ENCODE results near the gene IGF2R.
"Not testable (repeated sequence)": the region's sequence is repeated elsewhere in the genome, so short reads cannot be mapped to it uniquely, and the experiment has no call there.

IGF2R gene

DNA sequence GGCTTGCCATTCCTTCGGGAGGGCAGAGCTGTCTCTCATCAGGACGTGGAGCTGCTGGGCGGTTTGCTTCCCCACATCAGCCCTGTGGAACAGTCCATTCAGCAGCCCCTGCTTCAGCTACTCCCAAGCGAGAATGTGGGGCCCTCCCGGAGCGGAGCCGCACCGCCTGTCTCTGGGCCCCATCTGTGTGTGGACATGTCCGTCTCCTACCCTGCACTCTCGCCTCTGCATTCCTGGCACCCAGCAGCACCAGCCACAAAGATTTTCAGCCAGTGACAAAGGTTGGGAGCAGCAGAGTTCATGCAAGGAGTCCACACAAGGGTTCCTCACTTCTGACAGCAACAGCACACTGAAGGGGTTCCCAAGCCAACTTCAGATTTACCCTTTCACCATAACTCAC lies 123.7 kb downstream of the IGF2R start:
- no peak for DNase-seq

- DNase-seq, result no peak
These were observed 124.2 kb downstream of the IGF2R start for GRCh38 chr6:160093061-160093460.

DNA sequence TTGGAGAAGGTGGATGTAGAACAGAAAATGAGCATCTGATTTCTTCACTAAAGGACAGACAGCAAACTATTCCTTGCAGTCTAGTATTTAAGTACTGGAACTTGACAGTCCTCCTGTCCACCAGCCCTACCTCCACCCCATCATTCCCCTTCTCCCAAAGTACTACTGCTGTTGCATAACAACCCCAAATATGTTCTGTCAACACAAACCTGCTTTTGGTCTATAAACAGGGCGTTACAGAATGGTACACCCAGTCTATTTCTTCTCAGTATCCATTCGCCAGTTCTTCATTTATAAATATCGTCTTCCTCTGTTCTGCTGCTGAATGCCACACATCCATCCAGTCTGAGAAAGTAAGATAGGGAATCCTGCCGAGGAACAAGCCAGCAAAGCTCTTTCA lies 125.1 kb downstream of the IGF2R start:
- DNase-seq, result no peak

DNA sequence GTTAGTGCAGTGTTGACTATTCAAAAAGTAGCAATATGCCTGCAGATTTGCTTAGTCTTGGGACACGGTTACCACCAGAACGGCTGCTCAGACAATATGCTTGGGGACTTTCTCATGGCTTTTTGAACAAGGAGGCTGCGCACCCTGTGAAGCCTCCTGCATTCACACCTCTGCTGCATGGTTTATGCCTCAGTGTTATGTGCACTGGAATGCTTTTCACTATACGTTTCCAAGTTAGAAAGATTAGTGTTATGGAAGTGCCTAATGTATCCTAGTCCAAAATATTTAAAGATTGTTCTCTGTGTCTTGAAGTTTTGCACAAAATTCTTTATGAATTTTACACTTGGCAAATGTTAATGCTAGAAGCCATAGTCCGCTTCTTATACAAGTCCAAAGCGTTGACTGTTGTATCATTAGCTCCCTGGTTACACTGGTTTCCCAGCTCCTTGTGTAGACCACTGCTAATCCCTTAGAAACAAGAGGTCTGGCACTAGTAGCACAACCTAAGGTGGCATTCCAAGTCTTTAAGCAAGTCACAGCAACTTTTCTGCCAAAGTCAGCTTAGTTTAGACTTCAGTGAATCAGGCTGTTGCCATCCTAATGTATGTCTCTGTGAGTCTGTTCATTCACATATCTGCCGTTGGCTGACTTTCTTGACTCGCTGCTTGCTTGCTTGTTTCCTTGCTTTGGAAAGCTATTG lies 126.4 kb downstream of the IGF2R start:
- no peak for DNase-seq

GRCh38 chr6:160101277-160102205 lies 132.7 kb downstream of the IGF2R start:
- no peak for DNase-seq

DNA sequence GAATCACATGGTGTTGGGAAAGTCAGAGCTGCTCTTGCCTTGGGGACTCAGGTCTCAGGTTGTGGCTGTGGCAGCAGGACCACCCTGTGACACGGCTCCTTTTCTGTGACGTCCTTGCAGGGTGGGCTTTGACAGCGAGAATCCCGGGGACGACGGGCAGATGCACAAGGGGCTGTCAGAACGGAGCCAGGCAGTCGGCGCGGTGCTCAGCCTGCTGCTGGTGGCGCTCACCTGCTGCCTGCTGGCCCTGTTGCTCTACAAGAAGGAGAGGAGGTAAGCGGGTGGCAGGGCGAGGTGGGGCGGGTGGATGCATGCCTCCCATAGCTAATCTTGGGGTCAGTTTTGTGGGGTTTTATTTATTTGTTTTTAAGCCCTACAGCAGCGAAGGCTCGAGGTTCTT lies 133.5 kb downstream of the IGF2R start:
- DNase-seq, result no peak

GRCh38 chr6:160102956-160103824 lies 134.3 kb downstream of the IGF2R start:
- no peak for DNase-seq

DNA sequence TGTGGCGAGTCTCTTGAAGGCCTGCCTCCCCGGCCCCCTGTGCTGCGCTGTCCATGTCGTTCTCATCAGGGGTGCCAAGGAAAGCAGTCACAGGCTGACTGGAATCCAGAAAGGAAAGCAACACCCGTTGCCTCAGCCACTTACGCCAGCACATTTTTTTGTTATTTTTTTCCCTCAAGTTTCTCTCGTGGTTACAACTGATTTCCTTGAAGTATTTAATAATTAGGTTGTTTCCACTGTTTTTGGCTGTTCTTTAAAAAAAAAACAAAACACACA lies 134.9 kb downstream of the IGF2R start:
- no peak for DNase-seq

- no peak for DNase-seq
These were observed 136.1 kb downstream of the IGF2R start for GRCh38 chr6:160104821-160105517.

GRCh38 chr6:160106010-160106409 lies 137.1 kb downstream of the IGF2R start:
- no peak for DNase-seq

DNA sequence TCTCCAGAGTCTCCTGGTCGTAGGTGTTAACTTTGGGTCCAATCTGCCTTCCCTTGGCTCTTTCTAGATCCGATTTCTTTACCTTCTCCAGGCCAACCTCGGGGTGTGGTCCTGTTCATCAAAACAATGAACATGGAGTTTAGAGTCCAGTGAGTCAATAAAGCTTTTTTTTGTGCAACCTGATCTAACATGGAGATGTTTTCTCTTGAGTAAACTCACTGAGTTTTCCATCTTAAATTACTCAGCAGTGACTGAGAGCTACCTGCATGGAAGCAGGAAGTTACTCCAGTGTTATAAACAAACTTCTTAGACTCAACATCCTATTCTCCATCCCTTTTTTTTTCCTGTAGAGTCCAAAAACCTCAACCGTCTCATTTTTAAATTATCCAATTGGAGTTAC lies 137.8 kb downstream of the IGF2R start:
- no peak for DNase-seq

DNA sequence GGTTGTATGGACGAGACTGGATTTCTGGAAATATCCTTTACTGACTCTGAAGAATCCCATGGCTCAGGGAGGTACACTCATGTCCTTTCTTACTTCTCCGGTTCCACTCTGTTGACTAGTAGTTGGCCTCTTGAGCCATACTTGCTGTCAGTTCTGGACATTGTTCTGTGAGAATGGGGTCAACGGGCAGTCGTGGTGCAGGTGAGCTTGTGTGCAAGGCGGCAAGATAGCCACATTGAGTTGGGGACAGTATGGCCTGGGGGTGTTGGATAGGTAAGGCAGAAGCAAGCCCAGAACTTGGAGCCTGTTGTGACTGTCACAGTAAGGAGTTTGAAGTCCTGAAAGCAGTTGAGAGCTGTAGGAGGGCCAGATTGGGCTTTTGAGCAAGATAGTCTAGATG lies 139.2 kb downstream of the IGF2R start:
- no peak for DNase-seq

DNA sequence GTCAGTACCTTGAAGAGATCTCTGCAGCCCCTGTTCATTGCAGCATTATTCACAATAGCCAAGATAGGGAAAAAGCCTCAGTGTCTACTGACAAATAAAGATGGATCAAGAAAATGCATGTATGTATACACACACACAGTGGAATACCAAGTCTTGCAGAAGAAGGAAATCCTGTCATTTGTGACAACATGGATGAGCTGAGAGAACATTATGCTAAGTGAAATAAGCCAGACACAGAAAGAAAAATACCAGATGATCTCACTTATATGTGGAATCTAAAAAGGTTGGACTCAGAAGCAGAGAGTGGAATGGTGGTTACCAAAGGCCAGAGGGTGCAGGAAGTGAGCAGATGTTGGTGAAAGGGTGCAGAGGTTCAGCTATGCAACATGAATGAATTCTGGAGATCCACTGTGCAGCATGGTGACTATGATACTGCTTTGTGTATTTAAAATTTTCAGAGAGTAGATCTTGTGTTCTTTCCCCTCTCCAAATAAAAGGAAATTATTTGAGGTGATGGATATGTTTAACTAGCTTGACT lies 141.8 kb downstream of the IGF2R start:
- DNase-seq, result no peak

DNA sequence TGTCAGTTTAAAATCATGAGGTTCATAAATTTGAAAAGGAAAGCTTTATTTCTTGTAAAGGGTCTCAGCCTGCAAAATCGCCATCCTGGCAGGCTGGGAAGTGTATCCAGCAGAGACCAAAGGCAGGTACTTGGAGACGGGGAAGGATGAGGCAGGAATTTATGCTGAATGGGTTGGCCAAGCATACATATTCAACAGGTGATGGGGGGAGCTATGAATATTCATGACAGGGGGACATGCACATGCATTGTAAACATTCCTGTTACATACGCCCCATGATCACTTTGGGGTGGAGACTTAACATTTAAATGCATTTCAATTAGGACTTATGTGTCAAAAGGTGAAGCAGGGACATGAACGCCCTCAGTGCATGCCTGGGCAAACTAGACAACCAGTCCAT lies 142.9 kb downstream of the IGF2R start:
- no peak for DNase-seq

DNA sequence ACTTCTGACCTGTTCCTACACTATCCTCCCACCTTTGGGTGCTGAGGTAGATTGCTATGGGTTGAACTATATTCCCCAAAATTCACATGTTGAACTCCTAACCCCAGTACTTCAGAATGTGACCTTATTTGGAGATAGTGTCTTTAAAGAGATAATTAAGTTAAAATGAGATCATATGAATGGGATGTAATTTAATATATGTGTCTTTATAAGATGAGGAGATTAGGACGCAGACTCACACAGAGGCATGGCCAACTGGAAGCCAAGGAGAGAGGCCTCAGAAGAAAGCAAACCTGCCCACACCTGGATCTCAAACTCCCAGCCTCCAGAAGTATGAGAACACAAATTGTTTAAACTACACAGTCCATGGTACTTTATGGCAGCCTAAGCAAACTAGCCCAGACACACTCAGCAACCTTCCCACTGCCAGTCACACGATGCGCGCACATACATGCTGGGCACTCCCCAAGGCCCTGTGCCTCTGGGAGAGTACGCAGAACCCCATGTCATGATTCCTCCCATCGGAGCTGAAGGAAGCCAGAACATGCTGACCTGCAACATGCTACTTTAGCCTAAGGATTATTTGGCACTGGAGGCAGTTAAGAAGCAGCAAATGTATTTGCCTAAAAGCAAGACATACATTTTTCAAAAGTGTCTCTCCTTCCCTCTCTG lies 143.9 kb downstream of the IGF2R start:
- DNase-seq, result no peak

DNA sequence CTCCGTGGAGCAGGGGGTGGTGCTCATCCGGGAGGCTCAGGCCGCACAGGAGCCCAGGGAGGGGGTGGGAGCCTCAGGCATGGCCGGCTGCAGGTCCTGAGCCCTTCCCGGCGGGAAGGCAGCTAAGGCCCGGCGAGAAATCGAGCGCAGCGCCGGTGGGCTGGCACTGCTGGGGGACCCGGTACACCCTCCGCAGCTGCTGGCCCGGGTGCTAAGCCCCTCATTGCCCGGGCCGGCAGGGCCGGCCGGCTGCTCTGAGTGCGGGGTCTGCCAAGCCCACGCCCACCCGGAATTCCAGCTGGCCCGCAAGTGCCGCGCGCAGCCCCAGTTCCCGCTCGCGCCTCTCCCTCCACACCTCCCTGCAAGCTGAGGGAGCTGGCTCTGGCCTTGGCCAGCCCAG lies 145.7 kb downstream of the IGF2R start:
- not testable (repeated sequence) for DNase-seq

GRCh38 chr6:160115421-160115820 lies 146.5 kb downstream of the IGF2R start:
- DNase-seq, result no peak

DNA sequence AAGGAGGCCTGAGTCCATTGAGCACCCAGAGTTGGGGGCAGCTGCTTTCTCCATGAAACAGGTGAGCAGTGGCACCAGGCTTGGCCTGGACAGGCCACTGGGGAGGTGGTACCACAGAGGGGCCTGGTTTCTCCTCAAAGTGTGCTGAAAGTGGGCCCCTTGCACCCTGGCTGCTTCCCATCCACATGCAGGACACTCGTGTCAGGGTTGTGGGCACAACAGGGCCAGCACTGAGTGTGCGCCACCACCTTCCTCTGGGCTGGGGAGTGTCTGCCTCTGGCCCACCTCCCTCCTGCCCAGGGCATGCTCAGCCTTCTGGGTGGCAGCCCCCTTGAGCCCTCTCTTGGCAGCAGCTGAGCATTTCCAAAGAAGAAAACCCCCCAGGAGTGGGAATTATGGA lies 147.5 kb downstream of the IGF2R start:
- no peak for DNase-seq

- DNase-seq, result no peak
These were observed 148.3 kb downstream of the IGF2R start for GRCh38 chr6:160117137-160117536.

GRCh38 chr6:160118620-160119229 lies 149.8 kb downstream of the IGF2R start:
- DNase-seq, result no peak

All from nucleus accumbens (tissue), 56 donors.